Testis (tissue), 2 donors: Measurements from ENCODE around the gene ASB1.

ENCODE experiments used
- CTCF ChIP-seq, 3 experiments: fragments of 450-650 bp in 2 of 3; fragments of 200-600 bp in 1 of 3; sonication (generic) in 1 of 3; IDR thresholded peaks; one replicate each; pipeline ENCODE4 v1.5.1; 2016 to 2019; ENCODE audit warnings: antibody characterized with exemption in 3 of 3, mild to moderate bottlenecking in 2 of 3, moderate library complexity in 1 of 3
- POLR2A ChIP-seq: fragments of 450-650 bp; IDR thresholded peaks from one replicate; pipeline ENCODE4 v1.6.1; 2017; ENCODE audit warnings: antibody characterized with exemption, mild to moderate bottlenecking, moderate library complexity

GRCh38 chr2:238478216-238478615 is 51.5 kb downstream of the ASB1 start:
- TF ChIP-seq CTCF (IDR thresholded peaks at IDR 0.05) (no peak), POLR2A (no peak)
